ENCODE measurements around the gene CABLES1.

The CABLES1 gene

DNA sequence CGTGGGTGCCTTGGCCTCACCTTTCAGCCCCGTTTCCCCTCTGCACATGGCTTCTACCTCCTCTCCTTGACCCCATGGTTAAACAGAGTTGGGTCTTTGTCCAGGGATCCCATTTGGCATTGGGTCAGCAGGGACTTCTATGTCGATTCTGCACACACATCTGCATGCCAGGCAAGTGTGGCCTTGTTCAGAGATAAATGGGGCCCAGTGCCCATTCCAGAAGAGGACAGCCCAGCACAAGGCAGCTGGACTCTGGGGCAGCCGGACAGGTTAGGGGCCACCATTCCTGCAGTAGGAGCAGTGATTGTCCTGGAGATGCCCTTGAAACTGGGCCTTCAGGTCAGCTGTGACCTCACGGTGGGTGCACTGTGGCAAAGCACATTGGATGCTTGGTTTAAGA lies 13.1 kb downstream of the CABLES1 start:
- peaks cover 5% of the 10 kb centered on the region for H3K4me1 ChIP-seq (ENCODE audit: insufficient read depth, low read length, severe bottlenecking)
- H3K36me3 ChIP-seq (ENCODE audit: insufficient read depth, low read length): no peaks in the 10 kb centered on the region
- no peaks in the 10 kb centered on the region for H3K79me2 ChIP-seq (ENCODE audit: insufficient read depth, low read length)
- H3F3A ChIP-seq (ENCODE audit: insufficient read depth, low read length): no peaks in the 10 kb centered on the region
- H3K4me3 ChIP-seq (ENCODE audit: low read depth, low read length, poor library complexity, severe bottlenecking): no peak overlapping the region
- H3K4me2 ChIP-seq (ENCODE audit: low read length): no peak overlapping the region
- no peak overlapping the region for H2AFZ ChIP-seq (ENCODE audit: low read length)
- H4K20me1 ChIP-seq (ENCODE audit: insufficient read depth, low read length): no peaks in the 10 kb centered on the region
- TF ChIP-seq, protein P1, sequence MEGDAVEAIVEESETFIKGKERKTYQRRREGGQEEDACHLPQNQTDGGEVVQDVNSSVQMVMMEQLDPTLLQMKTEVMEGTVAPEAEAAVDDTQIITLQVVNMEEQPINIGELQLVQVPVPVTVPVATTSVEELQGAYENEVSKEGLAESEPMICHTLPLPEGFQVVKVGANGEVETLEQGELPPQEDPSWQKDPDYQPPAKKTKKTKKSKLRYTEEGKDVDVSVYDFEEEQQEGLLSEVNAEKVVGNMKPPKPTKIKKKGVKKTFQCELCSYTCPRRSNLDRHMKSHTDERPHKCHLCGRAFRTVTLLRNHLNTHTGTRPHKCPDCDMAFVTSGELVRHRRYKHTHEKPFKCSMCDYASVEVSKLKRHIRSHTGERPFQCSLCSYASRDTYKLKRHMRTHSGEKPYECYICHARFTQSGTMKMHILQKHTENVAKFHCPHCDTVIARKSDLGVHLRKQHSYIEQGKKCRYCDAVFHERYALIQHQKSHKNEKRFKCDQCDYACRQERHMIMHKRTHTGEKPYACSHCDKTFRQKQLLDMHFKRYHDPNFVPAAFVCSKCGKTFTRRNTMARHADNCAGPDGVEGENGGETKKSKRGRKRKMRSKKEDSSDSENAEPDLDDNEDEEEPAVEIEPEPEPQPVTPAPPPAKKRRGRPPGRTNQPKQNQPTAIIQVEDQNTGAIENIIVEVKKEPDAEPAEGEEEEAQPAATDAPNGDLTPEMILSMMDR (IDR thresholded peaks at IDR 0.05; ENCODE audit: low read length): no peak
- TF ChIP-seq EZH2 (IDR thresholded peaks at IDR 0.05; ENCODE audit: borderline replicate concordance, low read length): no peak
- no peaks in the 10 kb centered on the region for H3K9me3 ChIP-seq (ENCODE audit: low read length)
- H3K9ac ChIP-seq (ENCODE audit: low read length): no peak overlapping the region
- no peaks in the 10 kb centered on the region for H3K27me3 ChIP-seq (ENCODE audit: insufficient read depth, low read length)
- H3K9me2 ChIP-seq (ENCODE audit: low read depth, low read length): no peaks in the 10 kb centered on the region
- H3K27ac ChIP-seq (ENCODE audit: low read depth, low read length, poor library complexity, severe bottlenecking): no peak overlapping the region

DNA sequence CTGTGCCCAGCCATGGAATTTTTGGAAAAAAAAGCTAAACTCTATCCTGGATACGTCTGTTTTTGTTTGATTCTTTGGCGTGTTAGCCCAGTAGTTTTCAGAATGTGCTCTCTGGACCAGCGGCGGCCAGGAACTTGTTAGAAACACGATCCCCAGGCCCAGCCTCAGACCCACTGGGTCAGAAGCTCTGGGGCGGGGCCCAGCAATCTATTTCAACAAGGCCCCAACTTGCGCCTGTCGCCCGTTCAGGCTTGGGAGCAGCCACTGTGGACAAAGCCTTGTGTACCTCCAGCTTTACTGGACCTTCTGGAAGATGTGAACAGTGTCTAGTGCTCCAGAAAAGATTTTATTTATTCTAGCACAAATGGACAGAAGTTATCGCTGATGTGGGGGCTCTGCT lies 14.3 kb downstream of the CABLES1 start:
- Histone ChIP-seq H3K36me3 (ENCODE audit: insufficient read depth, low read length) (no peaks in the 10 kb centered on the region), H3K9me2 (ENCODE audit: low read depth, low read length) (no peaks in the 10 kb centered on the region), H3K9ac (ENCODE audit: low read length) (no peak overlapping the region), H3K4me2 (ENCODE audit: low read length) (no peak overlapping the region), H3F3A (ENCODE audit: insufficient read depth, low read length) (no peaks in the 10 kb centered on the region), H3K27ac (ENCODE audit: low read depth, low read length, poor library complexity, severe bottlenecking) (no peak overlapping the region), H3K27me3 (ENCODE audit: insufficient read depth, low read length) (no peaks in the 10 kb centered on the region), H2AFZ (ENCODE audit: low read length) (no peak overlapping the region), H3K4me3 (ENCODE audit: low read depth, low read length, poor library complexity, severe bottlenecking) (no peak overlapping the region), H3K4me1 (ENCODE audit: insufficient read depth, low read length, severe bottlenecking) (no peaks in the 10 kb centered on the region), H4K20me1 (ENCODE audit: insufficient read depth, low read length) (no peaks in the 10 kb centered on the region), H3K9me3 (ENCODE audit: low read length) (no peaks in the 10 kb centered on the region), H3K79me2 (ENCODE audit: insufficient read depth, low read length) (no peaks in the 10 kb centered on the region)
- no peak for TF ChIP-seq EZH2 (IDR thresholded peaks at IDR 0.05; ENCODE audit: borderline replicate concordance, low read length)
- TF ChIP-seq, protein P1 (IDR thresholded peaks at IDR 0.05; ENCODE audit: low read length): no peak

DNA sequence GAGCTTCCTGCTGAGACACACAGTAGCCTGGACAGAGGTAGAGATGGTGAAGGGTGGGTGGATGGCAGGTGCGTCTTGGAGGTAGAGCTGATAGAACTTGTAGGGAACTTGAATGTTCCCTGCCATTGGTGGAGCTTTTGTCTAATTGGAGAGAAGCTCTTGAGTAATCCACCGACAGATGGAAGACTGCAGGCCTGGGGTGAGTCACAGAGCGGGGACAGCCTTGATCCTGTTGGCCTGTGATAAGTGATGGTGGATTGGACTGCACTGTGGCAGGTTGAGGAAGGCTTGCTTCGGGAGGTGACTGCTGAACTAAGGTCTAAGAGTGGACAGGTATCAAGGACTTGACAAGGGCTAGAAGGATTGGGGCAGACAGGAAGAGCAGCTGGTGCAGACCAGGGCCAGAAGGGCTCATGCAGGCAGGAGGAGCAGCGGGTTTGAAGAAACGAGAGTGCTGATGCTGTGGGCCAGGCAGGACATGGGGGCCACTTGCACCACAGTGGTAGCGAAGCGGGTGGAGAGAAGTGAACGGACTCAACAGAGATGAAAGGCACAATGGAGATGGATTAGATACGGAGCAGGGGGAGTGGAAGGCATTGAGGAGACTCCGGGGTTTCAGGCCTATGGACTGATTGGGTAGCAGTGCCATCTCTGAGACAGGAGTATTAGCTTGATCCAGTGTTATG lies 16.3 kb downstream of the CABLES1 start:
- Histone ChIP-seq H3K36me3 (ENCODE audit: insufficient read depth, low read length) (no peaks in the 10 kb centered on the region), H3K4me3 (ENCODE audit: low read depth, low read length, poor library complexity, severe bottlenecking) (no peak overlapping the region), H3K4me2 (ENCODE audit: low read length) (no peak overlapping the region), H3K4me1 (ENCODE audit: insufficient read depth, low read length, severe bottlenecking) (peaks cover 5% of the 10 kb centered on the region), H3K27me3 (ENCODE audit: insufficient read depth, low read length) (no peaks in the 10 kb centered on the region), H3K9ac (ENCODE audit: low read length) (no peak overlapping the region), H2AFZ (ENCODE audit: low read length) (no peak overlapping the region), H3K9me3 (ENCODE audit: low read length) (no peaks in the 10 kb centered on the region), H3K79me2 (ENCODE audit: insufficient read depth, low read length) (no peaks in the 10 kb centered on the region), H3F3A (ENCODE audit: insufficient read depth, low read length) (no peaks in the 10 kb centered on the region), H3K9me2 (ENCODE audit: low read depth, low read length) (no peaks in the 10 kb centered on the region), H3K27ac (ENCODE audit: low read depth, low read length, poor library complexity, severe bottlenecking) (no peak overlapping the region), H4K20me1 (ENCODE audit: insufficient read depth, low read length) (no peaks in the 10 kb centered on the region)
- TF ChIP-seq, protein P1 (IDR thresholded peaks at IDR 0.05; ENCODE audit: low read length): no peak
- no peak for TF ChIP-seq EZH2 (IDR thresholded peaks at IDR 0.05; ENCODE audit: borderline replicate concordance, low read length)

All from OCI-LY1 (cell line).